ENCODE data around the gene IGFBP6.
A peak's percentile ranks its signal among the peaks of the same experiment; 100 is the strongest.

IGFBP6 gene

GRCh38 chr12:53054112-53054878, 43.2 kb upstream of the IGFBP6 start:
- peak overlapping the region; percentile 61 for H3K9ac ChIP-seq (ENCODE audit: low read length)
- H3K27me3 ChIP-seq (ENCODE audit: control insufficient read depth, insufficient read depth, low read length): no peaks in the 10 kb centered on the region
- no peaks in the 10 kb centered on the region for H3K9me3 ChIP-seq (ENCODE audit: control insufficient read depth, low read length)
- H3K4me1 ChIP-seq (ENCODE audit: control insufficient read depth, insufficient read depth, low read length): peaks cover 46% of the 10 kb centered on the region
- peak overlapping the region; percentile 85 for H3K4me3 ChIP-seq (ENCODE audit: low read length)
- H3K36me3 ChIP-seq (ENCODE audit: control insufficient read depth, insufficient read depth, low read length): no peaks in the 10 kb centered on the region

DNA sequence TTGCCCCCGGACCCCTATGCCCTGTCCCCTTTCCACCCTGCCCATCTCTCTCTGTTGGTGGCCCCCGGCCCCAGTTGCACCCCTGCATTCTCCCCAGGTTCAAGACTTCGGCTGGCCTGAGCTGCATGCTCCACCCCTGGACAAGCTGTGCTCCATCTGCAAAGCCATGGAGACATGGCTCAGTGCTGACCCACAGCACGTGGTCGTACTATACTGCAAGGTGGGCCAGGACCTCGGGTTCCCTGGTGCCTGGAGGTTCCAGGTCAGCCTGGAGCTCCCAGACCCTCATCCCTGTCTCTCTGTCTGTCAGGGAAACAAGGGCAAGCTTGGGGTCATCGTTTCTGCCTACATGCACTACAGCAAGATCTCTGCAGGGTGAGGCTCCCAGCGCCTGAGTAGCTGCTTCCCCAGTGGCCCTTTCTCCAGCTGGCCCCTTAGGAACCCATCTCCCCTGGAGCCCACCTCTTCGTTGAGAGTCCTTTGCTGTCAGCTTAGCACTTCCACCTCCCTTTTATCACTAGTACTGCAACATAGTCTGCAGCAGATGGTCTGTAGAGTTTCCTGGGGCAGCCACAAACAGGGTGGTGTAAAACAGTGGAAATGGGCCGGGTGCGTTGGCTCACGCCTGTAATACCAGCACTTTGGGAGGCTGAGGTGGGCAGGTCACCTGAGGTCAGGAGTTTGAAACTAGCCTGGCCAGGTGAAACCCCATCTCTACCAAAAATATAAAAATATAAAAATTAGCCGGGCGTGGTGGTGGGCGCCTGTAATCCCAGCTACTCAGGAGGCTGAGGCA, 41.8 kb upstream of the IGFBP6 start:
- Histone ChIP-seq H3K4me3 (ENCODE audit: low read length) (no peak overlapping the region), H3K9me3 (ENCODE audit: control insufficient read depth, low read length) (no peaks in the 10 kb centered on the region), H3K27me3 (ENCODE audit: control insufficient read depth, insufficient read depth, low read length) (peaks cover 7% of the 10 kb centered on the region), H3K4me1 (ENCODE audit: control insufficient read depth, insufficient read depth, low read length) (peaks cover 37% of the 10 kb centered on the region), H3K9ac (ENCODE audit: low read length) (no peak overlapping the region), H3K36me3 (ENCODE audit: control insufficient read depth, insufficient read depth, low read length) (no peaks in the 10 kb centered on the region)

GRCh38 chr12:53056296-53056695, 41.2 kb upstream of the IGFBP6 start:
- Histone ChIP-seq H3K27me3 (ENCODE audit: control insufficient read depth, insufficient read depth, low read length) (peaks cover 7% of the 10 kb centered on the region), H3K9me3 (ENCODE audit: control insufficient read depth, low read length) (no peaks in the 10 kb centered on the region), H3K9ac (ENCODE audit: low read length) (no peak overlapping the region), H3K4me1 (ENCODE audit: control insufficient read depth, insufficient read depth, low read length) (peaks cover 37% of the 10 kb centered on the region), H3K36me3 (ENCODE audit: control insufficient read depth, insufficient read depth, low read length) (no peaks in the 10 kb centered on the region), H3K4me3 (ENCODE audit: low read length) (no peak overlapping the region)

DNA sequence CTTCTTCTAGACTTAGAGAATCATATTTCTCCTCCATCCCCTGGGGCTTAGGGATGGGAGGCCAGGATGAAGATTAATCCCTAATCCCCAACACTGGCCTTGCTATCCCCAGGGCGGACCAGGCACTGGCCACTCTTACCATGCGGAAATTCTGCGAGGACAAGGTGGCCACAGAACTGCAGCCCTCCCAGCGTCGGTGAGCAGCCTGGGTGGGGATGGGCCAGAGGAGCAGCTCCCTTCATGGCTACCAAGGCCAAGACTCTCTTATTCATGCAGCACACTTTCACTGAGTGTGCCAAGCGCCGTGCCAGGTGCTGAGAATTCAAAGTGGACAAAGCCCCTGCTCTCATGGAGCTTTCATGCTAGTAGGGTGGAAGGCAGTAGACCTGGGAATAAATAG, 40.6 kb upstream of the IGFBP6 start:
- no peaks in the 10 kb centered on the region for H3K36me3 ChIP-seq (ENCODE audit: control insufficient read depth, insufficient read depth, low read length)
- H3K9ac ChIP-seq (ENCODE audit: low read length): no peak overlapping the region
- H3K4me1 ChIP-seq (ENCODE audit: control insufficient read depth, insufficient read depth, low read length): peaks cover 37% of the 10 kb centered on the region
- H3K4me3 ChIP-seq (ENCODE audit: low read length): no peak overlapping the region
- H3K9me3 ChIP-seq (ENCODE audit: control insufficient read depth, low read length): no peaks in the 10 kb centered on the region
- H3K27me3 ChIP-seq (ENCODE audit: control insufficient read depth, insufficient read depth, low read length): peaks cover 7% of the 10 kb centered on the region

- H3K27me3 ChIP-seq (ENCODE audit: control insufficient read depth, insufficient read depth, low read length): peaks cover 7% of the 10 kb centered on the region
- no peak overlapping the region for H3K4me3 ChIP-seq (ENCODE audit: low read length)
- H3K4me1 ChIP-seq (ENCODE audit: control insufficient read depth, insufficient read depth, low read length): peaks cover 38% of the 10 kb centered on the region
- H3K9ac ChIP-seq (ENCODE audit: low read length): no peak overlapping the region
- no peaks in the 10 kb centered on the region for H3K9me3 ChIP-seq (ENCODE audit: control insufficient read depth, low read length)
- no peaks in the 10 kb centered on the region for H3K36me3 ChIP-seq (ENCODE audit: control insufficient read depth, insufficient read depth, low read length)
These were observed 39.5 kb upstream of the IGFBP6 start for GRCh38 chr12:53057816-53058500.

GRCh38 chr12:53058674-53059433, 38.6 kb upstream of the IGFBP6 start:
- Histone ChIP-seq H3K9me3 (ENCODE audit: control insufficient read depth, low read length) (no peaks in the 10 kb centered on the region), H3K27me3 (ENCODE audit: control insufficient read depth, insufficient read depth, low read length) (peaks cover 7% of the 10 kb centered on the region), H3K9ac (ENCODE audit: low read length) (no peak overlapping the region), H3K36me3 (ENCODE audit: control insufficient read depth, insufficient read depth, low read length) (peaks cover 5% of the 10 kb centered on the region), H3K4me1 (ENCODE audit: control insufficient read depth, insufficient read depth, low read length) (peaks cover 31% of the 10 kb centered on the region), H3K4me3 (ENCODE audit: low read length) (no peak overlapping the region)

GRCh38 chr12:53059434-53060063, 37.9 kb upstream of the IGFBP6 start:
- Histone ChIP-seq H3K9ac (ENCODE audit: low read length) (no peak overlapping the region), H3K36me3 (ENCODE audit: control insufficient read depth, insufficient read depth, low read length) (peaks cover 7% of the 10 kb centered on the region), H3K4me3 (ENCODE audit: low read length) (no peak overlapping the region), H3K27me3 (ENCODE audit: control insufficient read depth, insufficient read depth, low read length) (peaks cover 7% of the 10 kb centered on the region), H3K9me3 (ENCODE audit: control insufficient read depth, low read length) (no peaks in the 10 kb centered on the region), H3K4me1 (ENCODE audit: control insufficient read depth, insufficient read depth, low read length) (peaks cover 30% of the 10 kb centered on the region)

GRCh38 chr12:53060064-53060720, 37.3 kb upstream of the IGFBP6 start:
- Histone ChIP-seq H3K9me3 (ENCODE audit: control insufficient read depth, low read length) (no peaks in the 10 kb centered on the region), H3K27me3 (ENCODE audit: control insufficient read depth, insufficient read depth, low read length) (peaks cover 7% of the 10 kb centered on the region), H3K4me1 (ENCODE audit: control insufficient read depth, insufficient read depth, low read length) (peaks cover 30% of the 10 kb centered on the region), H3K9ac (ENCODE audit: low read length) (no peak overlapping the region), H3K4me3 (ENCODE audit: low read length) (no peak overlapping the region), H3K36me3 (ENCODE audit: control insufficient read depth, insufficient read depth, low read length) (peaks cover 13% of the 10 kb centered on the region)

GRCh38 chr12:53060721-53061276, 36.7 kb upstream of the IGFBP6 start:
- H3K36me3 ChIP-seq (ENCODE audit: control insufficient read depth, insufficient read depth, low read length): peaks cover 19% of the 10 kb centered on the region

DNA sequence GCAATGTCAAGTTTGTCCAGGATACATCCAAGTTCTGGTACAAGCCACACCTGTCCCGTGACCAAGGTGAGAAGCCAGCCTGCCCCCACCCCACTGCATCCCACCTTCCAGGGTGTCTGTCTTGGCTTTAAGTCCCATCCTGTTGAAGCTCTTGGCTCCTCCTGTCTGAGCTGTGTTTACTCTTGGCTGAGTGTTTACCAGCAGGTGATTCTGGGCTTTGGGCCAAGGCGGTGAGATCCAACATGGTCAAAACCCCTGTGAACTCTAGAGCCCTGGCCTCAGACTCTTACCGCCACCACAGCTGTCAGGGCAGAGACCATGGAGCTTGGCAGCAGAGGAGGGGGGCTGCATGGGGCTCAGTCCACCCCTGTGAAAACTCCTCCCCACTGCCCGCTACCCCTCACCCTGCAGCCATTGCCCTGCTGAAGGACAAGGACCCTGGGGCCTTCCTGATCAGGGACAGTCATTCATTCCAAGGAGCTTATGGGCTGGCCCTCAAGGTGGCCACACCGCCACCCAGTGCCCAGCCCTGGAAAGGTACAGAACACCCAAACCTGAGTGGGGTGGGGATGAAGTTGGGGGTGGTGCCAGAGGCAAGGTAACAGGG, 36.0 kb upstream of the IGFBP6 start:
- peaks cover 26% of the 10 kb centered on the region for H3K36me3 ChIP-seq (ENCODE audit: control insufficient read depth, insufficient read depth, low read length)
- H3K4me1 ChIP-seq (ENCODE audit: control insufficient read depth, insufficient read depth, low read length): peaks cover 40% of the 10 kb centered on the region

More at GRCh38 chr12:53060721-53061276, 36.7 kb upstream of the IGFBP6 start:
- Histone ChIP-seq H3K9me3 (ENCODE audit: control insufficient read depth, low read length) (no peaks in the 10 kb centered on the region), H3K4me3 (ENCODE audit: low read length) (no peak overlapping the region), H3K9ac (ENCODE audit: low read length) (no peak overlapping the region), H3K27me3 (ENCODE audit: control insufficient read depth, insufficient read depth, low read length) (peaks cover 7% of the 10 kb centered on the region), H3K4me1 (ENCODE audit: control insufficient read depth, insufficient read depth, low read length) (peaks cover 34% of the 10 kb centered on the region)

More for the DNA sequence above, 36.0 kb upstream of the IGFBP6 start:
- no peak overlapping the region for H3K9ac ChIP-seq (ENCODE audit: low read length)
- no peak overlapping the region for H3K4me3 ChIP-seq (ENCODE audit: low read length)
- H3K27me3 ChIP-seq (ENCODE audit: control insufficient read depth, insufficient read depth, low read length): peaks cover 7% of the 10 kb centered on the region
- no peaks in the 10 kb centered on the region for H3K9me3 ChIP-seq (ENCODE audit: control insufficient read depth, low read length)

Data from mucosa of stomach (tissue), 1 donor.